DOHH2 (cell line): ENCODE data around the gene IER3.

Source experiments
- CTCF ChIP-seq: fragments of 200-600 bp; sonication (generic); IDR thresholded peaks from one replicate; pipeline ENCODE4 v1.5.1; 2014; ENCODE audit warnings: antibody characterized with exemption, mild to moderate bottlenecking, low read depth, low read length; ENCODE audit not compliant: poor library complexity, severe bottlenecking
- EZH2phosphoT487 ChIP-seq: fragments of 200-600 bp; sonication (generic); IDR thresholded peaks from 2 replicates; pipeline ENCODE4 v1.6.1; 2017; ENCODE audit warnings: borderline replicate concordance, mild to moderate bottlenecking, antibody characterized with exemption, low read length, moderate library complexity, mixed read lengths

GRCh38 chr6:30767158-30767943 lies 23.0 kb upstream of the IER3 start:
- TF ChIP-seq CTCF (no peak), EZH2phosphoT487 (no peak)
